H9 (cell line): Measurements from ENCODE around the gene SGIP1. TPM values are rescaled to one million over a fixed set of nuclear protein-coding genes. Genes with fewer than 3 reads are reported as not detected.

Source experiments
- DNase-seq: peaks from one replicate; pipeline ENCODE4 v3.0.0-alpha.2; 2017
- H2AFZ ChIP-seq: one replicate; pipeline ENCODE4 v1.6.1; 2013; ENCODE audit warnings: mild to moderate bottlenecking, low read length, control low read depth, moderate library complexity
- H2AK5ac ChIP-seq: 2 replicates; pipeline ENCODE4 v1.6.1; 2013; ENCODE audit warnings: low read length, control low read depth, mixed read lengths; ENCODE audit not compliant: insufficient read length
- H2BK120ac ChIP-seq: one replicate; pipeline ENCODE4 v1.6.1; 2013; ENCODE audit warnings: low read depth, mild to moderate bottlenecking, low read length, control low read depth, inconsistent platforms; ENCODE audit not compliant: poor library complexity, severe bottlenecking
- H2BK12ac ChIP-seq: 2 replicates; pipeline ENCODE4 v1.6.1; 2013; ENCODE audit warnings: low read length, control low read depth, mixed read lengths, low read depth; ENCODE audit not compliant: insufficient read length
- H2BK15ac ChIP-seq: 2 replicates; pipeline ENCODE4 v1.6.1; 2013; ENCODE audit warnings: low read depth, low read length, control low read depth
- H2BK20ac ChIP-seq: one replicate; pipeline ENCODE4 v1.6.1; 2013; ENCODE audit warnings: low read depth, mild to moderate bottlenecking, low read length, control low read depth, inconsistent platforms; ENCODE audit not compliant: poor library complexity, severe bottlenecking
- H2BK5ac ChIP-seq: 2 replicates; pipeline ENCODE4 v1.6.1; 2013; ENCODE audit warnings: low read length, control low read depth, mixed read lengths; ENCODE audit not compliant: insufficient read length
- H3K14ac ChIP-seq: 2 replicates; pipeline ENCODE4 v1.6.1; 2013; ENCODE audit warnings: low read length, control low read depth; ENCODE audit not compliant: insufficient read depth
- H3K18ac ChIP-seq: 2 replicates; pipeline ENCODE4 v1.6.1; 2013; ENCODE audit warnings: low read depth, mild to moderate bottlenecking, mixed read lengths, low read length, control low read depth; ENCODE audit not compliant: insufficient read length
- H3K23ac ChIP-seq: 2 replicates; pipeline ENCODE4 v1.6.1; 2013; ENCODE audit warnings: low read length, control low read depth, mixed read lengths, low read depth; ENCODE audit not compliant: insufficient read length
- H3K23me2 ChIP-seq: 2 replicates; pipeline ENCODE4 v1.6.1; 2013; ENCODE audit warnings: low read depth, mild to moderate bottlenecking, mixed read lengths, low read length, control low read depth; ENCODE audit not compliant: insufficient read length, poor library complexity, severe bottlenecking
- H3K27ac ChIP-seq: 2 replicates; pipeline ENCODE4 v1.5.1; 2013; ENCODE audit warnings: low read length, control low read depth, mixed read lengths, low read depth; ENCODE audit not compliant: insufficient read length
- H3K27me3 ChIP-seq: 2 replicates; pipeline ENCODE4 v1.6.1; 2013; ENCODE audit warnings: low read length, control low read depth, inconsistent platforms; ENCODE audit not compliant: insufficient read depth
- H3K4ac ChIP-seq: 2 replicates; pipeline ENCODE4 v1.6.1; 2013; ENCODE audit warnings: low read depth, mild to moderate bottlenecking, control low read depth, inconsistent platforms, low read length, moderate library complexity
- H3K4me1 ChIP-seq: 2 replicates; pipeline ENCODE4 v1.6.1; 2013; ENCODE audit warnings: low read length, control low read depth, inconsistent platforms; ENCODE audit not compliant: insufficient read depth
- H3K4me2 ChIP-seq: 2 replicates; pipeline ENCODE4 v1.6.1; 2013; ENCODE audit warnings: low read length, control low read depth, mixed read lengths; ENCODE audit not compliant: insufficient read length, insufficient read depth
- H3K56ac ChIP-seq: 2 replicates; pipeline ENCODE4 v1.6.1; 2013; ENCODE audit warnings: low read depth, mild to moderate bottlenecking, mixed read lengths, low read length, control low read depth; ENCODE audit not compliant: insufficient read length
- H3K79me1 ChIP-seq: 2 replicates; pipeline ENCODE4 v1.6.1; 2013; ENCODE audit warnings: low read depth, mild to moderate bottlenecking, moderate library complexity, low read length, control low read depth, inconsistent platforms; ENCODE audit not compliant: insufficient read depth, poor library complexity, severe bottlenecking
- H3K79me2 ChIP-seq: 2 replicates; pipeline ENCODE4 v1.6.1; 2013; ENCODE audit warnings: low read length, control low read depth, inconsistent platforms; ENCODE audit not compliant: insufficient read depth
- H3K9ac ChIP-seq: 2 replicates; pipeline ENCODE4 v1.6.1; 2013; ENCODE audit warnings: low read length, control low read depth, mixed read lengths; ENCODE audit not compliant: insufficient read length; ENCODE audit errors: extremely low read depth
- H3K9me3 ChIP-seq: one replicate; pipeline ENCODE4 v1.6.1; 2013; ENCODE audit warnings: low read depth, low read length, inconsistent platforms; ENCODE audit not compliant: control insufficient read depth
- H3T11ph ChIP-seq: one replicate; pipeline ENCODE4 v1.6.1; 2013; ENCODE audit warnings: mild to moderate bottlenecking, low read length, control low read depth, inconsistent platforms
- H4K20me1 ChIP-seq: one replicate; pipeline ENCODE4 v1.6.1; 2013; ENCODE audit not compliant: control insufficient read depth, insufficient read length, insufficient read depth
- H4K5ac ChIP-seq: 2 replicates; pipeline ENCODE4 v1.6.1; 2013; ENCODE audit warnings: low read depth, mild to moderate bottlenecking, mixed read lengths, low read length, control low read depth; ENCODE audit not compliant: insufficient read length
- H4K8ac ChIP-seq: replicated peaks from 2 replicates; pipeline ENCODE4 v1.6.1; 2013; ENCODE audit warnings: low read length, control low read depth, mixed read lengths, low read depth; ENCODE audit not compliant: insufficient read length
- H4K91ac ChIP-seq: 2 replicates; pipeline ENCODE4 v1.6.1; 2013; ENCODE audit warnings: low read depth, mild to moderate bottlenecking, moderate library complexity, mixed read lengths, low read length, control low read depth; ENCODE audit not compliant: insufficient read length
- H3K27ac Mint-ChIP-seq, 3 experiments: 2 replicates in 2 of 3; 3 replicates in 1 of 3; pipeline ENCODE4 v1.8.0; 2020 to 2021; ENCODE audit warnings: mixed read lengths in 3 of 3, mild to moderate bottlenecking in 1 of 3, moderate library complexity in 1 of 3
- H3K27me3 Mint-ChIP-seq: 2 replicates; pipeline ENCODE4 v1.8.0; 2021; ENCODE audit warnings: low read depth, mild to moderate bottlenecking, moderate library complexity, mixed read lengths
- H3K36me3 Mint-ChIP-seq, 3 experiments: 2 replicates in 2 of 3; 3 replicates in 1 of 3; pipeline ENCODE4 v1.8.0; 2020 to 2021; ENCODE audit warnings: low read depth in 3 of 3, mixed read lengths in 3 of 3; ENCODE audit not compliant: insufficient read depth in 1 of 3
- H3K4me1 Mint-ChIP-seq, 2 experiments: 2 replicates each; pipeline ENCODE4 v1.8.0; 2020; ENCODE audit warnings: mixed read lengths in 2 of 2
- H3K4me3 Mint-ChIP-seq, 2 experiments: 2 replicates in 1 of 2; 3 replicates in 1 of 2; pipeline ENCODE4 v1.8.0; 2020 to 2021; ENCODE audit warnings: mild to moderate bottlenecking in 2 of 2, mixed read lengths in 2 of 2, moderate library complexity in 1 of 2
- H3K9me3 Mint-ChIP-seq, 2 experiments: 2 replicates in 1 of 2; 3 replicates in 1 of 2; pipeline ENCODE4 v1.8.0; 2020; ENCODE audit warnings: mild to moderate bottlenecking in 2 of 2, mixed read lengths in 2 of 2, moderate library complexity in 1 of 2
- CTCF ChIP-seq: fragments of 200-600 bp; sonication (generic); conservative IDR thresholded peaks from 3 replicates; pipeline ENCODE4 v1.8.0; 2021; ENCODE audit warnings: antibody characterized with exemption, mild to moderate bottlenecking
- WGBS: extraction: QIAGEN DNeasy Blood & Tissue Kit; methylation state at CpG from one replicate; pipeline ENCODE4 v1.1.7; 2013; ENCODE audit warnings: missing lambda C conversion rate, low lambda C conversion rate, mixed read lengths; ENCODE audit not compliant: insufficient read length; ENCODE audit errors: extremely low coverage; 5-methylcytosine and 5-hydroxymethylcytosine counted together
- total RNA-seq: library from RNA; stranded (reverse); gene quantifications from 2 replicates; pipeline ENCODE4 v1.2.1, GENCODE V29; 2021

SGIP1 gene
- total RNA-seq, 1 experiment from 2014 or later = 1.5 TPM

DNA sequence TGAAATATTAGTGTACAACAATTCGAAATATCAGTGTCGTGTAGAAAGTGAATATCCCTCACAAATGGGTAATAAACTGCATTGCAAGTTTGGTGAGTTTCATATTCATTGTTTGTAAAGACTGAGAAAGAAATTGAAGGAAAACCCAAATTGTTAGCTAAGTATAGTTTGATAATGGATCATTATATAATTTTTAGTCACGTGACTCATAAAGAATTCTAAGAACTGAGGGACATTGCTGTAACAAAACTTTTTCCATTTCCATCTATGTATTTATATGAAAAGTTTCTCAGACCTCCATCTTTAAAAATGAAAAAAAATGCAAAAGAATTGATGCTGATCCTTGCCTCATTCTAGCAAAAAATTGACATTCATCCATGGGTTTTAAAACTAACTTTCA is 36.0 kb upstream of the SGIP1 start:
- Histone ChIP-seq H3K4ac (no peak overlapping the region), H2BK20ac (no peak overlapping the region), H2BK5ac (no peak overlapping the region), H3K4me1 (no peaks in the 10 kb centered on the region), H4K5ac (no peak overlapping the region), H3K14ac (no peak overlapping the region), H2BK15ac (no peak overlapping the region), H3K56ac (no peak overlapping the region), H3K23ac (no peak overlapping the region), H3K27me3 (no peaks in the 10 kb centered on the region), H2AFZ (no peak overlapping the region), H3K9me3 (no peaks in the 10 kb centered on the region), H3K79me2 (no peaks in the 10 kb centered on the region), H2BK12ac (no peak overlapping the region), H3K27ac (no peak overlapping the region), H3K9ac (no peak overlapping the region), H4K8ac (no peak overlapping the region), H2AK5ac (no peak overlapping the region), H3K79me1 (no peaks in the 10 kb centered on the region), H3K23me2 (no peaks in the 10 kb centered on the region), H3K4me2 (no peak overlapping the region), H2BK120ac (no peak overlapping the region), H4K91ac (no peak overlapping the region), H3T11ph (no peak overlapping the region), H3K18ac (no peak overlapping the region), H4K20me1 (no peaks in the 10 kb centered on the region)
- DNase-seq = no peak
- no peaks in the 10 kb centered on the region for H3K36me3 Mint-ChIP-seq
- no peaks in the 10 kb centered on the region for H3K9me3 Mint-ChIP-seq
- no CpG with 5 or more reads among the region's 3 CpGs for WGBS
- H3K27me3 Mint-ChIP-seq = no peaks in the 10 kb centered on the region
- no peak overlapping the region for H3K27ac Mint-ChIP-seq
- H3K4me3 Mint-ChIP-seq = no peak overlapping the region
- TF ChIP-seq CTCF = no peak
- H3K4me1 Mint-ChIP-seq = peaks cover 6% of the 10 kb centered on the region in 2 experiments
